ENCODE results near the gene CELA3A. TPM values are rescaled to one million over a fixed set of nuclear protein-coding genes. Genes with fewer than 3 reads are reported as not detected.
"Not testable (repeated sequence)": the region's sequence is repeated elsewhere in the genome, so short reads cannot be mapped to it uniquely, and the experiment has no call there.

The CELA3A gene
- total RNA-seq, 4 donors from 2014 or later = not detected

DNA sequence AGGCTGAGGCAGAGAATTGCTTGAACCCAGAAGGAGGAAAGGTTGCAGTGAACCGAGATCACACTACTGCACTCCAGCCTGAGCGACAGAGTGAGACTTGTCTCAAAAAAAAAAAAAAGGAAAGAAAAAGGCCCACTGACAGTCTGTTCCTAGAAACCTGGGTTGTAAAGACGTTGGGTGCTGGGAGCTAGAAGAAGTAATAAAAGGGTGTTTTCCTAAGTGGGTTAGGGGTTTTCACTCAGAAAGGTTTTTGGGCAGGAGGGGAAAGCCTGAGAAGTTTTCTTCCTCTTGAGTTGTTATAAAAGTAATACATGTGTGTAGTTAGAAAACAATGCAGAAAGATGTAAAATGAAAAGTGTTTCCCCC, 25.4 kb downstream of the CELA3A start:
- DNase-seq = no peak
- Histone ChIP-seq H3K27me3 (no peaks in the 10 kb centered on the region), H3K4me1 (peaks cover 8 to 16% of the 10 kb centered on the region in 2 donors), H3K4me3 (replicated peaks in 1 of 3) (no peak overlapping the region), H3K9me3 (no peaks in the 10 kb centered on the region), H3K27ac (no peak overlapping the region), H3K36me3 (no peaks in the 10 kb centered on the region)
- TF ChIP-seq, protein P1, sequence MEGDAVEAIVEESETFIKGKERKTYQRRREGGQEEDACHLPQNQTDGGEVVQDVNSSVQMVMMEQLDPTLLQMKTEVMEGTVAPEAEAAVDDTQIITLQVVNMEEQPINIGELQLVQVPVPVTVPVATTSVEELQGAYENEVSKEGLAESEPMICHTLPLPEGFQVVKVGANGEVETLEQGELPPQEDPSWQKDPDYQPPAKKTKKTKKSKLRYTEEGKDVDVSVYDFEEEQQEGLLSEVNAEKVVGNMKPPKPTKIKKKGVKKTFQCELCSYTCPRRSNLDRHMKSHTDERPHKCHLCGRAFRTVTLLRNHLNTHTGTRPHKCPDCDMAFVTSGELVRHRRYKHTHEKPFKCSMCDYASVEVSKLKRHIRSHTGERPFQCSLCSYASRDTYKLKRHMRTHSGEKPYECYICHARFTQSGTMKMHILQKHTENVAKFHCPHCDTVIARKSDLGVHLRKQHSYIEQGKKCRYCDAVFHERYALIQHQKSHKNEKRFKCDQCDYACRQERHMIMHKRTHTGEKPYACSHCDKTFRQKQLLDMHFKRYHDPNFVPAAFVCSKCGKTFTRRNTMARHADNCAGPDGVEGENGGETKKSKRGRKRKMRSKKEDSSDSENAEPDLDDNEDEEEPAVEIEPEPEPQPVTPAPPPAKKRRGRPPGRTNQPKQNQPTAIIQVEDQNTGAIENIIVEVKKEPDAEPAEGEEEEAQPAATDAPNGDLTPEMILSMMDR (IDR thresholded peaks at IDR 0.05) = no peak
- TF ChIP-seq POLR2A (IDR thresholded peaks at IDR 0.05) = no peak
- WGBS, 2 donors = 83 to 85% methylated on average over 3 of the region's 3 CpGs
- intact Hi-C loops (cut with DNase I) = no loop called here

DNA sequence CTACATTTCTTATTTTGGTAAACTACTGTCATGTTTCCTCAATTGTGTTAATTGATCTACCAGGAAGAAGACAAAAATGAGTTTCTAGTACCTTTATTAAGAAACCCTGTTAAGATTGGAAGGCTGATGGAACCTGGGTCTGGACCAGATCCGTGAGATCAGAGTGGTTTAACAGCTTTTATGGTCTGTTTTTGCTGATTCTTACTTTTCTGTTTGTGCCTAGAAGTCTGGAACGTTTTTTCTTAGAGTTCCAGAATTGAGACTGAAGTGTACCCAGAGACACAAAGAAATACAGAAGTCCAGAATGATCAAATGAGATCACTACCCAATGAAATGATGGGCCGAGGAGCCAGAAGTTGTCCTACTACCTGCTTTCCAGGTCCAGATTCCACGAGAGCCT, 28.6 kb downstream of the CELA3A start:
- Histone ChIP-seq H3K27ac (no peak overlapping the region), H3K9me3 (no peaks in the 10 kb centered on the region), H3K36me3 (no peaks in the 10 kb centered on the region), H3K27me3 (no peaks in the 10 kb centered on the region), H3K4me3 (replicated peaks in 1 of 3) (no peak overlapping the region), H3K4me1 (peaks cover 6 to 8% of the 10 kb centered on the region in 2 donors)
- WGBS, 2 donors = 87 to 88% methylated on average over 4 of the region's 4 CpGs
- DNase-seq = no peak
- no peak for TF ChIP-seq POLR2A (IDR thresholded peaks at IDR 0.05)
- TF ChIP-seq, protein P1 (IDR thresholded peaks at IDR 0.05) = no peak
- intact Hi-C loops (cut with DNase I) = no loop called here

DNA sequence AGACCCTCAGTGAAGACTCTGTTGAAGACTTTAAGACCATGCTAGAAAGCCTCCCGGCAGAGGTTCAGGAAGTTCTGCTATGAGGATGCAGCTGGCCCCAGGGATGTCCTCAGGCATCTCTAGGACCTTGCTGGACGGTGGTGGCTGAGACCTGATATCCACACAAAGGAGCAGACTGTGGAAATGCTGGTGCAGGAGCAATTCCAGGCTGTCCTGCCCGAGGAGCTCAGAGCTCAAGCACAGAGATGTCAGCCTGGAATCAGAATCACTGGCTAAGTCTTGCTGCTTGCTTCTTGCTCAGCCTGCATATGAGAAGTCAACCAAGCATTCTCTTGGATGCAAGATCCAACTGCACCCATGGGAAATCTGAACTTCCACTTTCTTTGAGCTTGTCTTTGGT, 29.0 kb downstream of the CELA3A start:
- 87 to 90% methylated on average over 2 to 3 of the region's 3 CpGs for WGBS, 2 donors
- no peaks in the 10 kb centered on the region for H3K9me3 ChIP-seq
- H3K4me3 ChIP-seq (replicated peaks in 1 of 3) = no peak overlapping the region
- H3K27ac ChIP-seq = no peak overlapping the region
- TF ChIP-seq, protein P1 (IDR thresholded peaks at IDR 0.05) = no peak
- no peak for TF ChIP-seq POLR2A (IDR thresholded peaks at IDR 0.05)
- intact Hi-C loops (cut with DNase I) = no loop called here
- no peaks in the 10 kb centered on the region for H3K27me3 ChIP-seq
- H3K4me1 ChIP-seq = peaks cover 6 to 8% of the 10 kb centered on the region in 2 donors
- DNase-seq = no peak
- no peaks in the 10 kb centered on the region for H3K36me3 ChIP-seq

DNA sequence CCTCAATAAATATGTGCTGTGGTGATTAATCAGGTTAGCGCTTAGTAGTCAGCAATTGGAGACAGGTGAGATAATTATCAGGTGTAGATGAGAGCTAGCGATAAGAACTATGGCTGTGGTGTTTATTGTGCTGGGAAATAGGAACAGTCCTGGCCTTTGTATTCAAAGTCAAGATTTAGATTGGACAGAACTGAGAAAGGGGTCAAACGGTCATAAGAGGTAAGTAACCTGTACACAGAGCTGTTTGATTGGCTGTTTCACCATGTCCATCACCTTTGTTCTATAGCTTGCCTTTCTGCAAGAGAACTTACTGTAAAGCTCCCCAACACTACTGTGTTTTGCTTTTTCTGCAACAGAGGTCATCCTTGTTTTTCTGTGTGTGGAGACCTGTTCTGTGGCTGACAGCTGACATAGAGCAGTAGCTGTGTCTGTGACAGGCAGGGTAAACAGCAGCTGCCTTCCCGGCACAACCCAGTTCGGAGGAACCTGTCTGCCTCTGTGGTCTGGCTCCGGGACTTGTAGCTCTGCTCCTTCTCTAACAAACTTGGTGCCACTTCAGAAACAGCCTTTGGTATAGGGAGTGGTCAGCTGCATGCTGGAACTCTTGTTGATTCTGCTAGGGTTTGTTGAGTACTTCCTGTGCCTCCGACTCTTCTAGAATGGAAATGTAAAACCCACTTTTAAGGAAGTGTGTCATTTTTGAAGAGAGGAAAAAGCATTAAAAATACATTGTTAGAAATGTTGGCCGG, 29.9 kb downstream of the CELA3A start:
- DNase-seq = no peak
- Histone ChIP-seq H3K27me3 (no peaks in the 10 kb centered on the region), H3K4me3 (replicated peaks in 1 of 3) (no peak overlapping the region), H3K27ac (no peak overlapping the region), H3K9me3 (no peaks in the 10 kb centered on the region), H3K36me3 (no peaks in the 10 kb centered on the region), H3K4me1 (peaks cover 2% of the 10 kb centered on the region in 2 donors)
- TF ChIP-seq, protein P1 (IDR thresholded peaks at IDR 0.05) = no peak
- TF ChIP-seq POLR2A (IDR thresholded peaks at IDR 0.05) = no peak
- WGBS, 2 donors = 73 to 74% methylated on average over 8 of the region's 8 CpGs
- intact Hi-C loops (cut with DNase I) = no loop called here

DNA sequence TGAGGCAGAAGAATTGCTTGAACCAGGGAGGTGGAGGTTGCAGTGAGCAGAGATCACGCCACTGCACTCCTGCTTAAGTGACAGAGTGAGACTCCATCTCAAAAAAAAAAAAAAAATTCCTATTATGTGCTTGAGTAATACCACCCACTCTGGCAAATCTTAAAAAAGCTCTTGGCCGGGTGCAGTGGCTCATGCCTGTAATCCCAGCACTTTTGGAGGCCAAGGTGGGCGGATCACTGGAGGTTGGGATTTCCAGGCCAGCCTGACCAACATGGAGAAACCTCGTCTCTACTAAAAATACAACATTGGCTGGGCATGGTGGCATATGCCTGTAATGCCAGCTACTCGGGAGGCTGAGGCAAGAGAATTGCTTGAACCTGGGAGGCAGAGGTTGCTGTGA, 33.4 kb downstream of the CELA3A start:
- intact Hi-C loops (cut with DNase I); H3K27ac ChIP-seq; H3K4me3 ChIP-seq (replicated peaks in 1 of 3); H3K4me1 ChIP-seq; H3K36me3 ChIP-seq; DNase-seq; H3K27me3 ChIP-seq; H3K9me3 ChIP-seq: not testable (repeated sequence)
- WGBS, 2 donors = 76 to 85% methylated on average over 5 of the region's 5 CpGs
